Subcutaneous abdominal adipose tissue (tissue), 5 donors: Measurements from ENCODE around the gene CCL11.
A peak's percentile ranks its signal among the peaks of the same experiment; 100 is the strongest.

Experiments used
- H3K27ac ChIP-seq: one replicate; pipeline ENCODE4 v1.7.0; 2013; ENCODE audit warnings: low read depth, mild to moderate bottlenecking, inconsistent platforms, low read length, moderate library complexity
- H3K27me3 ChIP-seq, 5 donors: one replicate each; pipeline ENCODE4 v1.7.0; 2013; ENCODE audit warnings: low read length in 5 of 5, inconsistent platforms in 1 of 5; ENCODE audit not compliant: control insufficient read depth in 5 of 5, insufficient read depth in 4 of 5
- H3K36me3 ChIP-seq, 5 donors: one replicate each; pipeline ENCODE4 v1.7.0; 2013; ENCODE audit warnings: low read length in 5 of 5; ENCODE audit not compliant: control insufficient read depth in 5 of 5, insufficient read depth in 5 of 5
- H3K4me1 ChIP-seq, 5 donors: one replicate each; pipeline ENCODE4 v1.7.0; 2013; ENCODE audit warnings: low read length in 5 of 5, mild to moderate bottlenecking in 3 of 5, moderate library complexity in 1 of 5; ENCODE audit not compliant: control insufficient read depth in 5 of 5, insufficient read depth in 5 of 5
- H3K4me3 ChIP-seq, 5 donors: one replicate each; pipeline ENCODE4 v1.7.0; 2013; ENCODE audit warnings: low read length in 5 of 5, low read depth in 1 of 5
- H3K9ac ChIP-seq, 5 donors: one replicate each; pipeline ENCODE4 v1.7.0; 2013; ENCODE audit warnings: low read length in 5 of 5, mild to moderate bottlenecking in 4 of 5, moderate library complexity in 3 of 5
- H3K9me3 ChIP-seq, 5 donors: one replicate each; pipeline ENCODE4 v1.7.0; 2013; ENCODE audit warnings: low read length in 5 of 5; ENCODE audit not compliant: control insufficient read depth in 5 of 5
- donor health status: healthy.
- donor health status: healthy.
- donor health status: healthy.
- donor health status: healthy.
- donor health status: healthy.

Gene CCL11

GRCh38 chr17:34303606-34304005, 18.1 kb downstream of the CCL11 start:
- Histone ChIP-seq H3K27ac (no peak overlapping the region), H3K9me3 (no peaks in the 10 kb centered on the region), H3K9ac (no peak overlapping the region), H3K4me3 (no peak overlapping the region), H3K4me1 (peaks cover 4 to 59% (median 36%) of the 10 kb centered on the region in 5 donors), H3K27me3 (peaks cover 0 to 1% (median 0%) of the 10 kb centered on the region in 5 donors), H3K36me3 (no peaks in the 10 kb centered on the region)

DNA sequence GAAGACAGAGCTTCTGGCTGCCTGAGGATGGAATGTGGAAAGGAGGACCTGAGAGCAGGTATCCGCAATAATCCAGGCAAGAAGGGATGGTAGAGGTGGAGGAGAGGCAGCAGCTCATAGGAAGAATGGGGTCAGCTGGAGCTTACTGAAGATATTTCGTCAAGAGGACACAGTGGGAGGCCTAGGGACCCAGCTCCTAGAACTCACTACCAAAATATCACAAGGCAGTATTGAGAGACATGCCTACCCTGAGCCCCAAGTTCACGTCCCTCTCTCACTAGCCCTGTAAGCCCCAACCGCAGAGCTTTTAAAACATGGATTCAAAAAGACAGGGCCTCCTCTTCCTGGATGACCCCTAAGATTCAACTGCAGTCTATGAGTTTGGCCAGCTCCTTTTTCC, 19.5 kb downstream of the CCL11 start:
- Histone ChIP-seq H3K4me1 (peaks cover 3 to 54% (median 32%) of the 10 kb centered on the region in 5 donors), H3K9ac (no peak overlapping the region), H3K27ac (no peak overlapping the region), H3K4me3 (no peak overlapping the region), H3K36me3 (no peaks in the 10 kb centered on the region), H3K9me3 (no peaks in the 10 kb centered on the region), H3K27me3 (no peaks in the 10 kb centered on the region)

- Histone ChIP-seq H3K27ac (no peak overlapping the region), H3K4me1 (peaks cover 3 to 49% (median 32%) of the 10 kb centered on the region in 5 donors), H3K9me3 (no peaks in the 10 kb centered on the region), H3K4me3 (no peak overlapping the region), H3K27me3 (no peaks in the 10 kb centered on the region), H3K36me3 (no peaks in the 10 kb centered on the region), H3K9ac (no peak overlapping the region)
These were observed 20.1 kb downstream of the CCL11 start for GRCh38 chr17:34305606-34306005.

DNA sequence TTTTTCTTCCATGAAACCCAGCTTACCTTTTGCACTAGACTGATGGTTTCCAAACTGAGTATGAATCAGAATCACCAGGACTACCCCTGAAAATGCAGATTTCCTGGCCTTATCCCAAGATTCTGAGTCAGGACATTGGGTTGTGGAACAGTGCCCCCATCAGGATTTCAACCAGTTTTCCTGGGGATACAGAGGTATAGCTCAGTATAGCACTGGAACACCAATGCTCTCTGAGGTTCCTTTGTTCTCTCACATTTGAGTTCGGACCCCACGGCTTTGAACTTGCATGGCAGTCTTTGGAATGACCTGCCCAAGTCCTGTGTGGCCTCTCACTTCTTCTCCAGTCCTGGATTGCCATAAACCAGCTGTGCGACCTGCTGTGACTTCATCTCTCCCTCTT, 20.9 kb downstream of the CCL11 start:
- H3K27ac ChIP-seq, result no peak overlapping the region

GRCh38 chr17:34307110-34307509, 21.6 kb downstream of the CCL11 start:
- no peaks in the 10 kb centered on the region for H3K36me3 ChIP-seq

More for the DNA sequence above, 20.9 kb downstream of the CCL11 start:
- H3K9ac ChIP-seq, result no peak overlapping the region
- H3K9me3 ChIP-seq, result no peaks in the 10 kb centered on the region
- no peaks in the 10 kb centered on the region for H3K27me3 ChIP-seq
- H3K4me1 ChIP-seq, result peaks cover 0 to 43% (median 26%) of the 10 kb centered on the region in 5 donors
- H3K4me3 ChIP-seq, result no peak overlapping the region
- no peaks in the 10 kb centered on the region for H3K36me3 ChIP-seq

GRCh38 chr17:34308371-34308770, 22.8 kb downstream of the CCL11 start:
- Histone ChIP-seq H3K4me1 (peaks cover 0 to 46% (median 36%) of the 10 kb centered on the region in 5 donors), H3K27me3 (no peaks in the 10 kb centered on the region), H3K9ac (no peak overlapping the region), H3K27ac (no peak overlapping the region), H3K9me3 (no peaks in the 10 kb centered on the region), H3K4me3 (no peak overlapping the region), H3K36me3 (no peaks in the 10 kb centered on the region)

More at GRCh38 chr17:34307110-34307509, 21.6 kb downstream of the CCL11 start:
- peaks cover 0 to 39% (median 26%) of the 10 kb centered on the region in 5 donors for H3K4me1 ChIP-seq
- H3K9ac ChIP-seq, result no peak overlapping the region
- no peaks in the 10 kb centered on the region for H3K9me3 ChIP-seq
- no peak overlapping the region for H3K4me3 ChIP-seq
- no peaks in the 10 kb centered on the region for H3K27me3 ChIP-seq
- H3K27ac ChIP-seq, result no peak overlapping the region

- peaks cover 0 to 2% (median 0%) of the 10 kb centered on the region in 5 donors for H3K27me3 ChIP-seq
- H3K27ac ChIP-seq, result no peak overlapping the region
- H3K4me1 ChIP-seq, result peaks cover 10 to 60% (median 50%) of the 10 kb centered on the region in 5 donors
- no peaks in the 10 kb centered on the region for H3K36me3 ChIP-seq
- no peak overlapping the region for H3K9ac ChIP-seq
- H3K9me3 ChIP-seq, result no peaks in the 10 kb centered on the region
- H3K4me3 ChIP-seq, result no peak overlapping the region
These were observed 25.7 kb downstream of the CCL11 start for GRCh38 chr17:34311291-34311690.

GRCh38 chr17:34312080-34312479, 26.5 kb downstream of the CCL11 start:
- peaks cover 0 to 2% (median 0%) of the 10 kb centered on the region in 5 donors for H3K27me3 ChIP-seq
- H3K9me3 ChIP-seq, result no peaks in the 10 kb centered on the region
- H3K36me3 ChIP-seq, result no peaks in the 10 kb centered on the region
- no peak overlapping the region for H3K27ac ChIP-seq
- no peak overlapping the region for H3K9ac ChIP-seq
- peaks cover 10 to 52% (median 42%) of the 10 kb centered on the region in 5 donors for H3K4me1 ChIP-seq
- no peak overlapping the region for H3K4me3 ChIP-seq

DNA sequence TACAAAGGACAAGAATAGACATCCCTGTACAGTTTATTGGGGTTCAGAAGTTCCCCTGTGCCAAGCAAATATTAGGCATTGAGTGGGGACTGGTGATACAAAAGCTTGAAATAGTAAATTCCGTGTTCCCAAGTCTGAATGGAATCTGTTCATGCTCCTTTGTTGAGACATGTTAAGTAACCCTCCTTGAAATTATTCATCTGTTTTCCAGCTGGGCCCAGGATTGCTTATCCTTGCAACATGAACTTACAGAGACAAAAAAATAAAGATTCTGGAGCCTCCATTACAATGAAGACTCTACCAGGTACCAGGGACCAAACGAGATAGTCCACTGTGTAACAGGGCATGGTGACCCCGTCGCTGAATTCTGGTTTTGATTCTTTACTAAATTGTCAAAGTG, 27.6 kb downstream of the CCL11 start:
- Histone ChIP-seq H3K27me3 (peaks cover 0 to 2% (median 0%) of the 10 kb centered on the region in 5 donors), H3K9ac (no peak overlapping the region), H3K27ac (peak overlapping the region; percentile 74), H3K36me3 (no peaks in the 10 kb centered on the region), H3K9me3 (no peaks in the 10 kb centered on the region), H3K4me3 (no peak overlapping the region), H3K4me1 (peaks cover 10 to 41% (median 33%) of the 10 kb centered on the region in 5 donors)

- Histone ChIP-seq H3K27me3 (peaks cover 0 to 2% (median 0%) of the 10 kb centered on the region in 5 donors), H3K9ac (peak overlapping the region in 3 of 5 donors; percentile 6 to 85 (median 70)), H3K36me3 (no peaks in the 10 kb centered on the region), H3K4me1 (peaks cover 15 to 44% (median 39%) of the 10 kb centered on the region in 5 donors), H3K27ac (peak overlapping the region; percentile 74), H3K4me3 (peak overlapping the region in 1 of 5 donors; percentile 29), H3K9me3 (no peaks in the 10 kb centered on the region)
These were observed 28.7 kb downstream of the CCL11 start for GRCh38 chr17:34314279-34314678.
